ENCODE measurements around the gene PTMS.

The PTMS gene

GRCh38 chr12:6772726-6773589 is 6.8 kb downstream of the PTMS start:
- no peak for DNase-seq

GRCh38 chr12:6773590-6774351 is 7.6 kb downstream of the PTMS start:
- DNase-seq: no peak

- no peak for DNase-seq
Measured at GRCh38 chr12:6774499-6775062, 8.4 kb downstream of the PTMS start.

GRCh38 chr12:6775185-6776174 is 9.3 kb downstream of the PTMS start:
- DNase-seq: no peak

GRCh38 chr12:6777386-6777785 is 11.2 kb downstream of the PTMS start:
- DNase-seq: no peak

GRCh38 chr12:6778217-6778573 is 12.0 kb downstream of the PTMS start:
- no peak for DNase-seq

- peak; percentile 98 for DNase-seq
Measured at GRCh38 chr12:6778574-6779550, 12.7 kb downstream of the PTMS start.

- DNase-seq: no peak
Measured at GRCh38 chr12:6779708-6780432, 13.7 kb downstream of the PTMS start.

GRCh38 chr12:6780573-6780972 is 14.4 kb downstream of the PTMS start:
- DNase-seq: no peak

- DNase-seq: no peak
Measured at GRCh38 chr12:6782119-6782518, 16.0 kb downstream of the PTMS start.

- DNase-seq: no peak
Measured at GRCh38 chr12:6782850-6783566, 16.8 kb downstream of the PTMS start.

GRCh38 chr12:6783828-6784227 is 17.7 kb downstream of the PTMS start:
- DNase-seq: no peak

GRCh38 chr12:6784296-6784695 is 18.1 kb downstream of the PTMS start:
- DNase-seq: no peak

GRCh38 chr12:6784761-6785160 is 18.6 kb downstream of the PTMS start:
- DNase-seq: no peak

- no peak for DNase-seq
Measured at GRCh38 chr12:6786416-6787094, 20.4 kb downstream of the PTMS start.

- no peak for DNase-seq
Measured at GRCh38 chr12:6787309-6787708, 21.1 kb downstream of the PTMS start.

- DNase-seq: no peak
Measured at GRCh38 chr12:6788972-6789924, 23.1 kb downstream of the PTMS start, which contains the start of gene CD4. TSS of gene CD4 (plus strand) at chr12:6789528. CDS start at chr12:6800139, 10,611 bp downstream.
